ENCODE data around the gene THRAP3. TPM values are rescaled to one million over a fixed set of nuclear protein-coding genes. Genes with fewer than 3 reads are reported as not detected.

The THRAP3 gene
- total RNA-seq, 1 experiment from 2014 or later, result 160 TPM

DNA sequence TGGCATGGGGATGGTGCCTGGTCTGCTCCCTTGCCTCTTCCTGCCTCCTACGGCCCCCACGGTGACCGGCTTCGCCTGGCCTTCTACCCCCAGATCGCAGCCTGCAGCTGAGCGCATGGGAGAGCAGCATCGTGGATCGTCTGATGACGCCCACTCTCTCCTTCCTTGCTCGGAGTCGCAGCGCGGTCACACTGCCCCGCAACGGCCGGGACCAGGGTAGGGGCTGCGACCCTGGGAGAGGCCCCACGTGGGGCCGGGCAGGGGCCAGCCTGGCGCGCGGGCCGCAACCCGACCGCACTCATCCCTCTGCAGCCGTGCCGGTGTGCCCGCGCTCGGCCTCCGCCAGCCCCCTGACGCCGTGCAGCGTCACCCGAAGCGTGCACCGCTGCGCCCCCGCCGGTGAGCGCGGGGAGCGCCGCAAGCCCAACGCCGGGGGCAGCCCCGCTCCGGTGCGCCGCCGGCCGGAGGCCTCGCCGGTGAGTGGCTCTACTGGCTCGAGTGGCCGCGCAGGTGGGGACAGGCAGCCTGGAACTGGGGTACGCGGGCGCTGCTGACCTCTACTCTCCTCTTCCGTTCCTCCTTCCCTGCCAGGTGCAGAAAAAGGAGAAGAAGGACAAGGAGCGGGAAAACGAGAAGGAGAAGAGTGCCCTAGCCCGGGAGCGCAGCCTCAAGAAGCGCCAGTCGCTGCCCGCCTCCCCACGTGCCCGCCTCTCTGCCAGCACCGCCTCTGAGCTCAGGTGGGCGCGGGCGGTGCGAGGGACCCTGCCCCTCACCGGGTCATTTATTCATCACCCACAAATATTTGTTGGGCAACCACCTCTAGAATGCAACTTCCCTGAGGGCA lies 47.9 kb upstream of the THRAP3 start (continued):
- TF ChIP-seq, protein P1, sequence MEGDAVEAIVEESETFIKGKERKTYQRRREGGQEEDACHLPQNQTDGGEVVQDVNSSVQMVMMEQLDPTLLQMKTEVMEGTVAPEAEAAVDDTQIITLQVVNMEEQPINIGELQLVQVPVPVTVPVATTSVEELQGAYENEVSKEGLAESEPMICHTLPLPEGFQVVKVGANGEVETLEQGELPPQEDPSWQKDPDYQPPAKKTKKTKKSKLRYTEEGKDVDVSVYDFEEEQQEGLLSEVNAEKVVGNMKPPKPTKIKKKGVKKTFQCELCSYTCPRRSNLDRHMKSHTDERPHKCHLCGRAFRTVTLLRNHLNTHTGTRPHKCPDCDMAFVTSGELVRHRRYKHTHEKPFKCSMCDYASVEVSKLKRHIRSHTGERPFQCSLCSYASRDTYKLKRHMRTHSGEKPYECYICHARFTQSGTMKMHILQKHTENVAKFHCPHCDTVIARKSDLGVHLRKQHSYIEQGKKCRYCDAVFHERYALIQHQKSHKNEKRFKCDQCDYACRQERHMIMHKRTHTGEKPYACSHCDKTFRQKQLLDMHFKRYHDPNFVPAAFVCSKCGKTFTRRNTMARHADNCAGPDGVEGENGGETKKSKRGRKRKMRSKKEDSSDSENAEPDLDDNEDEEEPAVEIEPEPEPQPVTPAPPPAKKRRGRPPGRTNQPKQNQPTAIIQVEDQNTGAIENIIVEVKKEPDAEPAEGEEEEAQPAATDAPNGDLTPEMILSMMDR (IDR thresholded peaks at IDR 0.05), result peak; percentile 60; the same call in 1 of the 2 replicates
- no peak for TF ChIP-seq ATF2 (CRISPR knock-in tag; IDR thresholded peaks at IDR 0.05; ENCODE audit: borderline replicate concordance, low read depth)
- TF ChIP-seq GTF2I (CRISPR knock-in tag; conservative IDR thresholded peaks at IDR 0.05), result no peak
- 0 out of 2 replicates have a peak, but pooled peaks have one; percentile 40 for TF ChIP-seq ZNF138 (CRISPR knock-in tag; conservative IDR thresholded peaks at IDR 0.05)
- TF ChIP-seq, protein P2, sequence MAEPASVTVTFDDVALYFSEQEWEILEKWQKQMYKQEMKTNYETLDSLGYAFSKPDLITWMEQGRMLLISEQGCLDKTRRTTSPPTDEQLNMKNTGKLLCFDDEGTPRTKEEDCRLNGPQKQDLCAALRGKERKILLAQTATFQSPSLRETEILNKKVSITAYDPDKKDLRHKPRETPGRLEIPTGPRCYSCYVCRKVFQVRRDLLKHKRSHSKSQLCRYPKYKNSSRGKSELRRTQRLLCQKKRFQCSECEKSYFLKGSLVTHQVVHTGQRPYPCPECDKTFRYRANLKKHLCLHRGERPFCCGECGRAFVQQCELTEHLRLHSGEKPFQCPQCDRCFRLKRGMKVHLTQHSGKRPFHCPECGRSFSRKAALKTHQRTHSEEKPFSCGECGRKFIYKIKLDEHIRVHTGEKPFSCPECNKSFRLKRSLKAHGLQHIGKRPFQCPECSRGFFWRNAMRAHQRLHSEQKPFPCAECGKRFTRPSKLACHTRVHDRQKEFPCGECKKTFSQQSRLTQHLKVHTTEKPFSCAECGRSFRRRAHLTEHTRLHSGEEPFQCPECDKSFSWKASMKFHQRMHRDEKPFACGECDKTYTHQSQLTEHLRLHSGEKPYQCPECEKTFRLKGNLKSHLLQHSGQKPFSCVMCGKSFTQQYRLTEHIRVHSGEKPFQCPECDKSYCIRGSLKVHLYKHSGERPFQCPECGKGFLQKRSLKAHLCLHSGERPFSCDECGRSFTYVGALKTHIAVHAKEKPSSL (CRISPR knock-in tag; conservative IDR thresholded peaks at IDR 0.05), result no peak
- no peak for TF ChIP-seq ZNF263 (CRISPR knock-in tag; IDR thresholded peaks at IDR 0.05; ENCODE audit: low read depth)
- TF ChIP-seq MAX (CRISPR knock-in tag; IDR thresholded peaks at IDR 0.05), result peak; percentile 63; the same call in 1 of the 2 replicates
- TF ChIP-seq NR1H2 (CRISPR knock-in tag; IDR thresholded peaks at IDR 0.05), result no peak
- no peak for TF ChIP-seq USF1 (CRISPR knock-in tag; IDR thresholded peaks at IDR 0.05)
- TF ChIP-seq ARID4B (CRISPR knock-in tag; IDR thresholded peaks at IDR 0.05; ENCODE audit: borderline replicate concordance), result no peak
- TF ChIP-seq MXD4 (CRISPR knock-in tag; IDR thresholded peaks at IDR 0.05; ENCODE audit: borderline replicate concordance), result no peak
- no peak for TF ChIP-seq MYBL2 (CRISPR knock-in tag; IDR thresholded peaks at IDR 0.05)
- TF ChIP-seq PRRX2 (CRISPR knock-in tag; IDR thresholded peaks at IDR 0.05), result 0 out of 2 replicates have a peak, but pooled peaks have one; percentile 7
- TF ChIP-seq FOXP1 (CRISPR knock-in tag; IDR thresholded peaks at IDR 0.05; ENCODE audit: borderline replicate concordance), result peak; percentile 51; the same call in 1 of the 2 replicates
- 0 out of 2 replicates have a peak, but pooled peaks have one; percentile 21 for TF ChIP-seq ZNF232 (CRISPR knock-in tag; IDR thresholded peaks at IDR 0.05)
- no peak for TF ChIP-seq SMAD4 (CRISPR knock-in tag; IDR thresholded peaks at IDR 0.05)
- TF ChIP-seq, protein P3, sequence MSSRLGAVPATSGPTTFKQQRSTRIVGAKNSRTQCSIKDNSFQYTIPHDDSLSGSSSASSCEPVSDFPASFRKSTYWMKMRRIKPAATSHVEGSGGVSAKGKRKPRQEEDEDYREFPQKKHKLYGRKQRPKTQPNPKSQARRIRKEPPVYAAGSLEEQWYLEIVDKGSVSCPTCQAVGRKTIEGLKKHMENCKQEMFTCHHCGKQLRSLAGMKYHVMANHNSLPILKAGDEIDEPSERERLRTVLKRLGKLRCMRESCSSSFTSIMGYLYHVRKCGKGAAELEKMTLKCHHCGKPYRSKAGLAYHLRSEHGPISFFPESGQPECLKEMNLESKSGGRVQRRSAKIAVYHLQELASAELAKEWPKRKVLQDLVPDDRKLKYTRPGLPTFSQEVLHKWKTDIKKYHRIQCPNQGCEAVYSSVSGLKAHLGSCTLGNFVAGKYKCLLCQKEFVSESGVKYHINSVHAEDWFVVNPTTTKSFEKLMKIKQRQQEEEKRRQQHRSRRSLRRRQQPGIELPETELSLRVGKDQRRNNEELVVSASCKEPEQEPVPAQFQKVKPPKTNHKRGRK (CRISPR knock-in tag; IDR thresholded peaks at IDR 0.05; ENCODE audit: borderline replicate concordance), result no peak
- no peak for TF ChIP-seq GRHL2 (CRISPR knock-in tag; IDR thresholded peaks at IDR 0.05; ENCODE audit: insufficient replicate concordance, severe bottlenecking)
- TF ChIP-seq, protein P4, sequence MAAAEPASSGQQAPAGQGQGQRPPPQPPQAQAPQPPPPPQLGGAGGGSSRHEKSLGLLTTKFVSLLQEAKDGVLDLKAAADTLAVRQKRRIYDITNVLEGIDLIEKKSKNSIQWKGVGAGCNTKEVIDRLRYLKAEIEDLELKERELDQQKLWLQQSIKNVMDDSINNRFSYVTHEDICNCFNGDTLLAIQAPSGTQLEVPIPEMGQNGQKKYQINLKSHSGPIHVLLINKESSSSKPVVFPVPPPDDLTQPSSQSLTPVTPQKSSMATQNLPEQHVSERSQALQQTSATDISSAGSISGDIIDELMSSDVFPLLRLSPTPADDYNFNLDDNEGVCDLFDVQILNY (CRISPR knock-in tag; IDR thresholded peaks at IDR 0.05), result peak; percentile 60; the same call in 1 of the 2 replicates
- TF ChIP-seq SOX15 (CRISPR knock-in tag; IDR thresholded peaks at IDR 0.05), result no peak
